ENCODE results near the gene GOLGB1.
"Not testable (repeated sequence)": the region's sequence is repeated elsewhere in the genome, so short reads cannot be mapped to it uniquely, and the experiment has no call there.

GOLGB1 gene

GRCh38 chr3:121739902-121740301 is 9.6 kb downstream of the GOLGB1 start:
- no peak for DNase-seq

DNA sequence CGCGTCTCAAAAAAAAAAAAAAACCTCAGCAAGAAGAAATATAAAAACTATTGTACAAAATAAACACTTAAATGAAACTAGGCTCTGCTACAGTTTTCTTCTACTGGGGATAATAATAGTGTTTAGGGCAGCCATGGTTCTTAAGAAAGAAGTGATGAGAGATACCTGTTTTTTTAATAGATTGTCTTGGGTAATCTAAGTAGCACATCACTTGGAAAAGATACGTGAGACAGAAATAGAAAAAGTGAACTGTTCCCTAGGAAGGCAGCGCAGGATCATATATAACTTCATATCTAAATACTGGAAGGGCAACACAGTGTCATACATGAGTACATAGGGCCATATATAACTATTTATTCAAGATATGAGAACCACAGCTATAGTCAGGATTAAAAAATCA is 11.9 kb downstream of the GOLGB1 start:
- no peak for DNase-seq

- DNase-seq = no peak
Observed at GRCh38 chr3:121736112-121736511, 13.4 kb downstream of the GOLGB1 start.

- DNase-seq = no peak
Observed at GRCh38 chr3:121735047-121735696, 14.4 kb downstream of the GOLGB1 start.

DNA sequence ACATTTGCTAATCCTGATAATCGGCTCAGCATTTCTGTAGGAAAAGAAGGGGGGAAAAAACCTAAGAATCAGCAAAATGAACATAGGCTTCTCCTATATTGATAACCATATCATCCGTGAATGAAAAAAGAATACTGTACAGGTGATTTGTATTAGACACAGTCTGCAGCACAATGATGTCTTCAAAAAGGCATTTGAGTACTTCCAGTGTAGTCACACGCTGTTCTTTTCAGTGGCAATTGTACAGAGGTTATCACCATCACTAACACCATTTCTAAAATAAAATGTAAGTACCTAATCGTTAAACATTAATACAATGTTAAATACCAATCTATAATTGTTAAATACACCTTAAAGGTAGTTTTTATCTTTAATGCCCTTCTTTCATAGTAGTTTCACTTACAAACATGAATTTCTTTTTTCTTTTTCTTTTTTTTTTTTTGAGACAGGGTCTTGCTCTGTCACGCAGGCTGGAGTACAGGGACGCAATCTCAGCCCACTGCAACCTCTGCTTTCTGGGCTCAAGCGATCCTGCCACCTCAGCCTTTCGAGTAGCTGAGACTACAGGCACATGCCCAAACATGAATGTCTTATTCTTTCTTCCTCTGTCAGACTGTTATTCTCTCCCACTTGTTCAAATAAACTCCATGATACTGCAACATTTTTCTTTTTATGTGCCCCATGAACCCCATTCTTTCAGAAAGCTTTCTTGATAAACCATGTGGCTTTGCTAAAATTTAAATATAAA is 18.4 kb downstream of the GOLGB1 start:
- DNase-seq = no peak

GRCh38 chr3:121724130-121724529 is 25.4 kb downstream of the GOLGB1 start:
- no peak for DNase-seq

- DNase-seq = no peak
Observed at GRCh38 chr3:121723485-121723884, 26.1 kb downstream of the GOLGB1 start.

DNA sequence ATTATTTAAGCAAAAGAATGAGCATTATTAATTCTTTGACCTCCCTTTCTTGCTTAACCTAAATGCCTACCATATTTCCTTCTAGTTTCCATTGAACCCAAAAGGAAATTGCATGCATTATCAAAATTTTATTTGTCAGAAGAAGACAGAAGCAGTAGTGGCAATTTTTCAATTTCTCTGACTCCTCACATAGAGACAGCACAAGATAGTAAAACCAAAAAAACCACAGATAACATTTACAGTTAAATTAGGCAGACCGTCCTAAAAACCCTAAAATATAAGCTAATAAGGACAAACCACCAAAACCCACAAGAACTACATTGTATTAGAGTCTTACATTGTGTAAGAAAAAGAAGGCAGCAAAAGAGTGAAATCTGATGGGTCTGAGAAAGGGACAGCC is 27.1 kb downstream of the GOLGB1 start:
- DNase-seq = no peak

GRCh38 chr3:121720163-121720562 is 29.4 kb downstream of the GOLGB1 start:
- no peak for DNase-seq

DNA sequence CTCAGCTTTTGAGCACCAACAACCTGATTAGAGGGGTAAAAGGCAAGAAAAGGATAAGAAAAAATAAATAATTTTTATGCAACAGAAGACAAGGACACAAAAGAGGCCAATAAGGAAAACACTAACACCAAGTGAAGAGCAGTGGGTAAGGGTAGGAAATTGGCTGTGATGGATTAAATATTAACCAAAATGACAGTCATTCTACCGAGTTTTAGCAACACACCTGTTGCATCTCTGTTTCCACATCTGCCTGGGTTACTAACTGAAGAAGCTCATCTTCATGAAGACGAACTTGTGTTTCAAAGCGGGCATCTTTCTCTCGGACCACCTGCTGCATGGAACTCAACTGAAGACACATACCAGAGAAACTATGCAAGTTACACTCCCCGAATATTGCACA is 30.1 kb downstream of the GOLGB1 start:
- no peak for DNase-seq

- DNase-seq = no peak
Observed at GRCh38 chr3:121718205-121718846, 31.2 kb downstream of the GOLGB1 start.

DNA sequence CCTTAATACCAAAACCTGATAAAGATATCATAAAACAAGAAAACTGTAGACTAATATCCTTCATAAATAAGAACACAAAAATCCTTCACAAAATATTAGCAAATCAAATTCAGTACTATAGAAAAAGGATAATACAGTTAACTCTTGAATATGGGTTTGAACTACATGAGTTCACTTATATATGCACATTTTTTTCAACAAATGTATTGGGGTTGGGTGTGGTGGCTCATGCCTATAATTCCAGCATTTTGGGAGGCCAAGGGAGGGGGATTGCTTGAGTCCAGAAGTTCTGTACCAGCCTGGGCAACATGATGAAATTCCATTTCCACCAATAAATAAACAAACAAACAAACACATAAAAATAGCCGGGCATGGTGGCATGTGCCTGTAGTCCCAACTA is 39.2 kb downstream of the GOLGB1 start:
- DNase-seq = no peak

- no peak for DNase-seq
Observed at GRCh38 chr3:121707531-121708273, 41.8 kb downstream of the GOLGB1 start.

GRCh38 chr3:121705541-121705940 is 44.0 kb downstream of the GOLGB1 start:
- DNase-seq = no peak

DNA sequence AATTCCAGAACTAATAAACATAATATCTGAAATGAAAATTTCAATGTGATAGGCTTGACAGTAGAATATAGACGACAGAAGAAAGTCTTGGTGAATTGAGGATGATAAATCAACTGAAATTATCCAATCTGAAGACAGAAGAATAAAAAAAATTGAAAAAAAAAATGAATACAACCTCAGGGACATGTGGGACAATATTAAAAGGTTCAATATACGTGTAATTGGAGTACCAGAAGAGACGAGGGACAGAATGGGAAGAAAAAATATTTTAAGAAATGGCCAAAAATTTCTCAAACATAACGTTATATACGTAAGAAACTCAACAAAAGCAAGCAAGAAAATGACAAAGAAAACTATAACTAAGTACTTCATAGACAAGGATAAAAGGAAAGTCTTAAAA is 45.6 kb downstream of the GOLGB1 start:
- DNase-seq = no peak

DNA sequence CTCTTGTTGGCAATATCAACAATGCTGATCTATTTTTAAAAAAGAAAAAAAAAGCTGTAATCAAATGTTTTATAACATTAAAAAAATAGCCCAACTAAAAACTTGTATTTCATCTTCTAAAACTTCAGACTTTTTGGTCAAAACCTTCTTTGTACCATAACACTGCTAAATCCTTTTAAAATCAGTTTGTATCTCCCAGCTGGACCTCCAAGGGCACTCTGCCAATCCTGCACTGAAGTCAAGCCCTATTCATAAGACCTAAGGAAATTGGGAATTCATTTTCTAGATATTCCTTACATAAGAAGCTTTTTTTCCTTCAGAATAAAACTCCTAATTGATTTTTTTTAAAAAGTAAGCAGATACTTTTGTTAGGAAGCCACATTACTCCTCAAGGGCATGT is 50.6 kb downstream of the GOLGB1 start:
- no peak for DNase-seq

DNA sequence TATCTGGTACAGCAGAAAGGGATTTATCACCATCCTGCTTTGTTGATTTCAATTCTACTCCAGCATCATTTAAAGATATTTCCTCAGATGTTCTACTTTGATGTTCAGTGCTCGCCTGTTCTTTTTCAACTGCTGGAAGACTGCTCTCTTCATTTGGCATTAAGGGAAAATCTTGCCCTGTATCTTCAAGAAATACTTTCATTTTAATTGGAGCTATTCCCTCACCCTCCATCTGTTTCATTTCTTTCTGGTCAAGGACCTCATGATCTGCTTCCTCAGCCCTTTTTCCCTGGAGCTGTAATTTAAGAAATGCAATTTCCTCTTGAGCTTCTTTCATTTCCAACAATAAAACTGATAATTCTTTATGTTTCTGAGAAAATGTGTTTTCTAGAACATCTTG is 51.1 kb downstream of the GOLGB1 start:
- no peak for DNase-seq

GRCh38 chr3:121696186-121696585 is 53.4 kb downstream of the GOLGB1 start:
- DNase-seq = no peak

DNA sequence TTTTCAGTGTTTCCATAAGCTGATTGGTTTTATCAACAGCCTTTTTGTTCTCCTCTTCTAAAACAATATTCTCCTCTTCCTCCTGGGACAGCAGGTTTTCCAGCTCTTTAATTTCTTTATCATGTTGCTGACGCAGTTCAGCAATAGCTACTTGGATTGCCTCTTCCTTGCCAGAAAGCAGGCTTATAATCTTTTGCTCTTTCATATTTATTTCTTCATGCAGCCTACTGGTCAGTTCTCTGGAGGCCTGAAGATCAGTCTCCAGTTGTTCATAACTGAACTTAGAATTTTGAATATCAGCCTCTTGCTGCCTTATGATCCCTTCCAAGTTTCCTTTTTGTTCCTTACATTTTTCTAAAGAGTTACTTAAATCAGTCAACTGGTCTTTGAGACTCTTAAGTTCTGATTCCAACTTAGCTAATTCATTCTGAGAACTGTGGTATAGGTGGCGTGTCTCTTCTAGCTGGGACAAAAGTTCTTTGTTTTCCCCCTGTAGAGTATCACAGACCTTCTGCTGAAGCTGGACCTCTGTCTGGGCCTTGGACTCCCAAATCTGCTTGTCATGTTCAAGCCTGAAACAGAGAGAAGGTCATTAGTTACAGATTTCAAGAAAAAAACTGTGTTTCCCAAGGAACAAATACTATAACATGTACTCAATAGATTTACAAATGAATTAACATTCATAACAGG is 57.4 kb downstream of the GOLGB1 start:
- DNase-seq = no peak

- no peak for DNase-seq
Observed at GRCh38 chr3:121690777-121691405, 58.6 kb downstream of the GOLGB1 start.

GRCh38 chr3:121688747-121689146 is 60.8 kb downstream of the GOLGB1 start:
- not testable (repeated sequence) for DNase-seq

DNA sequence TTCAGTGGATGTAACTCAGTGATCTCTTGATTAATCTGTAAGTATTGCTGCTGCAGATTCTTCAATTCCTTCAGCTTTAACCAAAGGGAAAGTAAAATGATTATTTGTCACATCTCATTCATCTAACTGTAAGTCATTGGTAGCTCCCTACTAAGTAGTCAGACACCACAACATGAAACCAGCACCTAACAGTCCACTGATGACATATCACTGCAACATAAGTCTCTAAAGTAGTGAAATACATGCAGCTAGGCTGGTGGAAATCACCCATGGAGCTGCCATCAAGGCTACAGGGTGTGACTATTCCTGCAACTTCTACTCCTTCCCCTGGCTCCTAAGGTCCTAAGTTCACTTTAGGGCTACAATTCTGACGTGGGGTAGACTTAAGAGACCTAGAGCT is 67.7 kb downstream of the GOLGB1 start:
- DNase-seq = no peak

All from DMS 273 treated with DMSO at 0.1 percent for 48 hours (cell line).